ENCODE data around the gene HSD17B4.
"Not testable (repeated sequence)": the region's sequence is repeated elsewhere in the genome, so short reads cannot be mapped to it uniquely, and the experiment has no call there.

HSD17B4 gene

GRCh38 chr5:119452373-119453039 lies at the start of gene HSD17B4:
HSD17B4 (plus strand) TSS chr5:119452497; CDS start chr5:119452576, 79 bp downstream.
- peak; percentile 30 to 64 for DNase-seq

- no peak for DNase-seq
Observed at GRCh38 chr5:119402555-119402954, 49.7 kb upstream of the HSD17B4 start.

- DNase-seq: no peak
Observed at GRCh38 chr5:119404033-119404432, 48.3 kb upstream of the HSD17B4 start.

GRCh38 chr5:119405419-119405818 lies 46.9 kb upstream of the HSD17B4 start:
- no peak for DNase-seq

- no peak for DNase-seq
Observed at GRCh38 chr5:119406551-119407110, 45.7 kb upstream of the HSD17B4 start.

GRCh38 chr5:119409235-119409815 lies 43.0 kb upstream of the HSD17B4 start:
- no peak for DNase-seq

- DNase-seq: no peak
Observed at GRCh38 chr5:119410448-119411159, 41.7 kb upstream of the HSD17B4 start.

- DNase-seq: peak in 1 of 2 experiments; percentile 42
Observed at GRCh38 chr5:119411361-119412278, 40.7 kb upstream of the HSD17B4 start.

GRCh38 chr5:119412279-119413227 lies 39.7 kb upstream of the HSD17B4 start:
- no peak for DNase-seq

GRCh38 chr5:119414124-119414734 lies 38.1 kb upstream of the HSD17B4 start:
- not testable (repeated sequence) for DNase-seq

- DNase-seq: no peak
Observed at GRCh38 chr5:119417891-119418605, 34.2 kb upstream of the HSD17B4 start.

- no peak for DNase-seq
Observed at GRCh38 chr5:119418606-119419100, 33.6 kb upstream of the HSD17B4 start.

GRCh38 chr5:119420169-119420568 lies 32.1 kb upstream of the HSD17B4 start:
- DNase-seq: no peak

- DNase-seq: no peak
Observed at GRCh38 chr5:119426057-119426456, 26.2 kb upstream of the HSD17B4 start.

- no peak for DNase-seq
Observed at GRCh38 chr5:119427060-119427459, 25.2 kb upstream of the HSD17B4 start.

GRCh38 chr5:119427596-119427995 lies 24.7 kb upstream of the HSD17B4 start:
- DNase-seq: not testable (repeated sequence)

GRCh38 chr5:119428166-119428565 lies 24.1 kb upstream of the HSD17B4 start:
- not testable (repeated sequence) for DNase-seq

GRCh38 chr5:119428574-119428973 lies 23.7 kb upstream of the HSD17B4 start:
- not testable (repeated sequence) for DNase-seq

- DNase-seq: not testable (repeated sequence)
Observed at GRCh38 chr5:119432674-119433237, 19.5 kb upstream of the HSD17B4 start.

All from cerebellar nuclear complex (tissue), 1 donor.